H1 (cell line): ENCODE results near the gene RTN4. TPM values are rescaled to one million over a fixed set of nuclear protein-coding genes. Genes with fewer than 3 reads are reported as not detected.

Experiments used
- CTCF ChIA-PET: fragments of 300-600 bp; sonication (Branson Sonifier 250); formaldehyde crosslinking; loops from one replicate; lab custom pipeline; 2021; ENCODE audit not compliant: partially characterized antibody; lab: Charles Lee
- POLR2A ChIA-PET: fragments of 300-600 bp; sonication (Branson Sonifier 250); formaldehyde crosslinking; loops from one replicate; lab custom pipeline; 2021; ENCODE audit warnings: inconsistent platforms; ENCODE audit not compliant: partially characterized antibody; lab: Charles Lee
- DNase-seq, 2 experiments: peaks; one replicate each; pipeline versions ENCODE4 v3.0.0 to v3.0.0-alpha.2; 2010 to 2022; ENCODE audit warnings: low spot score in 2 of 2, low read depth in 1 of 2, mixed read lengths in 1 of 2
- FAIRE-seq: peaks from 2 replicates; lab custom pipeline; 2011; peaks lifted over from hg19 to GRCh38; lab: Jason Lieb, UNC
- H2AFZ ChIP-seq: 2 replicates; pipeline ENCODE4 v1.8.1; 2012; ENCODE audit warnings: low read length, inconsistent platforms
- H2AK5ac ChIP-seq: 2 replicates; pipeline ENCODE4 v1.6.1; 2013; ENCODE audit warnings: low read depth, low read length
- H2BK120ac ChIP-seq: replicated peaks from 2 replicates; pipeline ENCODE3; 2013; ENCODE audit warnings: low read depth, low read length, inconsistent platforms
- H2BK12ac ChIP-seq: 2 replicates; pipeline ENCODE4 v1.6.1; 2013; ENCODE audit warnings: low read depth, low read length
- H2BK15ac ChIP-seq: 2 replicates; pipeline ENCODE4 v1.6.1; 2013; ENCODE audit warnings: low read length
- H2BK20ac ChIP-seq: 2 replicates; pipeline ENCODE4 v1.6.1; 2013; ENCODE audit warnings: low read length
- H2BK5ac ChIP-seq: 2 replicates; pipeline ENCODE4 v1.6.1; 2013; ENCODE audit warnings: low read depth, low read length
- H3K14ac ChIP-seq: 2 replicates; pipeline ENCODE4 v1.6.1; 2013; ENCODE audit warnings: inconsistent platforms; ENCODE audit not compliant: insufficient read length
- H3K18ac ChIP-seq: 2 replicates; pipeline ENCODE4 v1.6.1; 2013; ENCODE audit warnings: low read length; ENCODE audit errors: extremely low read depth
- H3K23ac ChIP-seq: 2 replicates; pipeline ENCODE4 v1.6.1; 2013; ENCODE audit warnings: inconsistent platforms; ENCODE audit not compliant: insufficient read length
- H3K23me2 ChIP-seq: 2 replicates; pipeline ENCODE4 v1.6.1; 2013; ENCODE audit warnings: low read depth, low read length
- H3K27ac ChIP-seq: 2 replicates; pipeline ENCODE4 v1.6.1; 2011; ENCODE audit warnings: low read depth, low read length, inconsistent platforms
- H3K27me3 ChIP-seq, 4 experiments: replicated peaks in 1 of 4; 1 replicate in 1 of 4; 2 replicates in 3 of 4; pipeline versions ENCODE4 v1.6.1 to v1.8.1; 2011 to 2013; ENCODE audit warnings: low read length in 3 of 4, mild to moderate bottlenecking in 3 of 4, inconsistent platforms in 2 of 4, mixed read lengths in 2 of 4, moderate library complexity in 1 of 4; ENCODE audit not compliant: control insufficient read depth in 3 of 4, insufficient read depth in 3 of 4; ENCODE audit errors: extremely low read depth in 1 of 4
- H3K36me3 ChIP-seq, 4 experiments: 2 replicates each; pipeline versions ENCODE4 v1.6.1 to v1.8.1; 2011 to 2013; ENCODE audit warnings: mild to moderate bottlenecking in 4 of 4, low read length in 3 of 4, moderate library complexity in 2 of 4, control low read depth in 1 of 4, inconsistent platforms in 1 of 4; ENCODE audit not compliant: insufficient read depth in 4 of 4, control insufficient read depth in 2 of 4
- H3K4ac ChIP-seq: replicated peaks from 2 replicates; pipeline ENCODE3; 2013; ENCODE audit warnings: low read length, low read depth, mixed read lengths, inconsistent platforms; ENCODE audit not compliant: insufficient read length
- H3K4me1 ChIP-seq, 4 experiments: replicated peaks in 1 of 4; 1 replicate in 1 of 4; 2 replicates in 3 of 4; pipeline versions ENCODE4 v1.6.1 to v1.8.1; 2011 to 2013; ENCODE audit warnings: low read length in 3 of 4, inconsistent platforms in 2 of 4, mixed read lengths in 1 of 4; ENCODE audit not compliant: insufficient read depth in 4 of 4, control insufficient read depth in 3 of 4
- H3K4me2 ChIP-seq, 2 experiments: 2 replicates each; pipeline versions ENCODE4 v1.6.1 to v1.8.1; 2011 to 2013; ENCODE audit warnings: low read depth in 2 of 2, low read length in 2 of 2, control low read depth in 1 of 2, inconsistent platforms in 1 of 2, mild to moderate bottlenecking in 1 of 2; ENCODE audit not compliant: insufficient read depth in 1 of 2
- H3K4me3 ChIP-seq, 4 experiments: fragments of 200-600, 300-600 bp in 1 of 4; sonication (generic), shearing (Covaris generic), sonication (Bioruptor Twin) in 1 of 4; 2 replicates each; pipeline versions ENCODE4 v1.5.1 to v1.8.1; 2011 to 2016; ENCODE audit warnings: low read length in 4 of 4, low read depth in 3 of 4, control low read depth in 2 of 4, inconsistent platforms in 2 of 4, mild to moderate bottlenecking in 2 of 4, mixed read lengths in 1 of 4, moderate library complexity in 1 of 4; ENCODE audit not compliant: insufficient read depth in 2 of 4; ENCODE audit errors: extremely low read depth in 1 of 4
- H3K56ac ChIP-seq: replicated peaks from 2 replicates; pipeline ENCODE3; 2013; ENCODE audit warnings: low read depth, mild to moderate bottlenecking, mixed read lengths, low read length, inconsistent platforms; ENCODE audit not compliant: insufficient read length
- H3K79me1 ChIP-seq: 2 replicates; pipeline ENCODE4 v1.6.1; 2013; ENCODE audit warnings: low read depth, low read length, control low read depth
- H3K79me2 ChIP-seq, 2 experiments: 2 replicates each; pipeline versions ENCODE4 v1.6.1 to v1.8.1; 2012 to 2013; ENCODE audit warnings: low read length in 2 of 2, mild to moderate bottlenecking in 2 of 2, inconsistent platforms in 1 of 2; ENCODE audit not compliant: insufficient read depth in 2 of 2, control insufficient read depth in 1 of 2
- H3K9ac ChIP-seq, 4 experiments: replicated peaks in 1 of 4; 1 replicate in 1 of 4; 2 replicates in 3 of 4; pipeline versions ENCODE4 v1.6.1 to v1.8.1; 2011 to 2013; ENCODE audit warnings: low read depth in 3 of 4, low read length in 3 of 4, control low read depth in 2 of 4, mild to moderate bottlenecking in 2 of 4, moderate library complexity in 2 of 4, inconsistent platforms in 1 of 4; ENCODE audit errors: extremely low read depth in 1 of 4
- H3K9me3 ChIP-seq, 2 experiments: 2 replicates each; pipeline versions ENCODE4 v1.6.1 to v1.8.1; 2012 to 2013; ENCODE audit warnings: mild to moderate bottlenecking in 2 of 2, moderate library complexity in 2 of 2, control low read depth in 1 of 2, inconsistent platforms in 1 of 2, low read depth in 1 of 2, low read length in 1 of 2, mixed read lengths in 1 of 2; ENCODE audit not compliant: insufficient read depth in 2 of 2
- H4K20me1 ChIP-seq, 2 experiments: replicated peaks in 1 of 2; 2 replicates each; pipeline versions ENCODE3 to v1.8.1; 2011 to 2013; ENCODE audit warnings: inconsistent platforms in 2 of 2, low read length in 2 of 2, mild to moderate bottlenecking in 1 of 2; ENCODE audit not compliant: insufficient read depth in 2 of 2, control insufficient read depth in 1 of 2
- H4K5ac ChIP-seq: 2 replicates; pipeline ENCODE4 v1.6.1; 2013; ENCODE audit warnings: low read length, low read depth, mixed read lengths, inconsistent platforms; ENCODE audit not compliant: insufficient read length
- H4K8ac ChIP-seq: 2 replicates; pipeline ENCODE4 v1.8.0; 2013; ENCODE audit warnings: mild to moderate bottlenecking, moderate library complexity, low read length, inconsistent platforms; ENCODE audit not compliant: insufficient read depth; ENCODE audit errors: extremely low read depth
- H4K91ac ChIP-seq: replicated peaks from 2 replicates; pipeline ENCODE3; 2013; ENCODE audit warnings: low read length, mixed read lengths, inconsistent platforms; ENCODE audit not compliant: insufficient read length
- BACH1 ChIP-seq: IDR thresholded peaks from 2 replicates; pipeline ENCODE4 v1.6.1; 2012; ENCODE audit warnings: low read length, improper control_type of control experiment
- CTCF ChIP-seq, 3 experiments: IDR thresholded peaks; 1 replicate in 2 of 3; 2 replicates in 1 of 3; pipeline versions ENCODE4 v1.5.1 to v1.6.1; 2011; ENCODE audit warnings: low read length in 3 of 3, mild to moderate bottlenecking in 3 of 3, inconsistent platforms in 2 of 3, low read depth in 1 of 3, moderate library complexity in 1 of 3; ENCODE audit not compliant: insufficient read depth in 1 of 3; ENCODE audit errors: control extremely low read depth in 1 of 3
- HDAC6 ChIP-seq: IDR thresholded peaks from one replicate; pipeline ENCODE4 v1.7.1; 2012; ENCODE audit warnings: low read depth, mild to moderate bottlenecking, inconsistent platforms, low read length, moderate library complexity
- KDM5A ChIP-seq: fragments of 200-600 bp; IDR thresholded peaks from 2 replicates; pipeline ENCODE4 v1.7.1; 2012; ENCODE audit warnings: mild to moderate bottlenecking, low read length, inconsistent platforms, mixed read lengths
- NRF1 ChIP-seq: IDR thresholded peaks from 2 replicates; pipeline ENCODE4 v1.6.1; 2011; ENCODE audit warnings: mild to moderate bottlenecking, low read depth, low read length, improper control_type of control experiment
- RNF2 ChIP-seq: fragments of 200-900, 300-1000 bp; sonication (generic); IDR thresholded peaks from 2 replicates; pipeline ENCODE4 v1.7.1; 2016; ENCODE audit warnings: borderline replicate concordance, low read depth, mild to moderate bottlenecking, antibody characterized with exemption, low read length; ENCODE audit not compliant: poor library complexity, severe bottlenecking; ENCODE audit errors: missing control alignments
- SAP30 ChIP-seq: fragments of 300-600 bp; sonication (generic); IDR thresholded peaks from 2 replicates; pipeline ENCODE4 v1.7.1; 2012; ENCODE audit warnings: low read length, moderate library complexity, mild to moderate bottlenecking, inconsistent platforms; ENCODE audit not compliant: insufficient read depth, insufficient replicate concordance
- SP1 ChIP-seq: IDR thresholded peaks from 2 replicates; pipeline ENCODE4 v1.6.1; 2011; ENCODE audit warnings: low read depth, low read length
- SUZ12 ChIP-seq: fragments of 200-600 bp; sonication (generic); IDR thresholded peaks from 2 replicates; pipeline ENCODE4 v1.6.1; 2012; ENCODE audit warnings: mild to moderate bottlenecking, inconsistent platforms, low read length, moderate library complexity, mixed read lengths
- TCF12 ChIP-seq: IDR thresholded peaks from 2 replicates; pipeline ENCODE4 v1.6.1; 2011; ENCODE audit warnings: low read depth, mild to moderate bottlenecking, low read length
- WGBS, 2 experiments: shearing (Covaris generic) in 1 of 2; methylation state at CpG; one replicate each; pipeline versions ENCODE4 v1.1.6 to v1.1.7; 2013 to 2015; ENCODE audit warnings: low lambda C conversion rate in 2 of 2, mixed read lengths in 2 of 2, inconsistent platforms in 1 of 2, low coverage in 1 of 2, missing lambda C conversion rate in 1 of 2; ENCODE audit not compliant: insufficient replicate concordance in 2 of 2, insufficient coverage in 1 of 2, insufficient read length in 1 of 2; ENCODE audit errors: extremely low coverage in 1 of 2, missing lambda C conversion rate in 1 of 2; 5-methylcytosine and 5-hydroxymethylcytosine counted together
- polyA plus RNA-seq, 7 experiments: library from polyadenylated mRNA; depleted of rRNA in 3 of 7; stranded (reverse) in 5 of 7; unstranded in 2 of 7; fragments of >200 nt in 5 of 7; fragments of 200-250 nt in 2 of 7; gene quantifications; 1 replicate in 5 of 7; 2 replicates in 1 of 7; 4 replicates in 1 of 7; pipeline versions ENCODE4 v1.2.1 to v1.2.3, GENCODE V29; 2011 to 2013; ENCODE audit warnings: missing spikeins in 2 of 7, mixed read lengths in 2 of 7
- total RNA-seq: library from RNA; stranded (reverse); fragmentation: NEBNext Ultra II Directional; extraction: Animal tissue kit (Norgen Biotek cat#: 25700); gene quantifications from 2 replicates; pipeline ENCODE4 v1.2.1, GENCODE V29; 2021

RTN4 gene
- total and polyA plus RNA-seq, 2 of the 8 experiments (the other 6 are each of a cell fraction or from before 2014, with no cell fraction given), result 179 to 242 TPM

- Histone ChIP-seq H3K18ac (no peak overlapping the region), H4K5ac (no peak overlapping the region), H3K4ac (no peak overlapping the region), H3K27ac (no peak overlapping the region), H3K23ac (no peak overlapping the region), H2BK5ac (no peak overlapping the region), H2BK20ac (no peak overlapping the region), H4K8ac (no peak overlapping the region), H3K4me1 (peaks cover 0 to 6% (median 1%) of the 10 kb centered on the region in 4 experiments; a peak in 3 of 7 replicates), H4K20me1 (no peaks in the 10 kb centered on the region), H3K79me2 (no peaks in the 10 kb centered on the region), H3K4me3 (no peak overlapping the region), H3K14ac (no peak overlapping the region), H3K36me3 (no peaks in the 10 kb centered on the region), H4K91ac (no peak overlapping the region), H2BK12ac (no peak overlapping the region), H3K79me1 (no peaks in the 10 kb centered on the region), H3K9ac (no peak overlapping the region), H3K9me3 (no peaks in the 10 kb centered on the region), H2BK15ac (no peak overlapping the region), H2AK5ac (no peak overlapping the region), H2BK120ac (no peak overlapping the region)
- ChIA-PET CTCF (interaction anchor here (0.6 to 1.4 kb wide), 3 partner anchors 15 to 285 kb away, joined by 3 to 5 read pairs (median 4); no protein-coding TSS in a partner anchor), POLR2A (interaction anchor here (1.4 to 1.5 kb wide), 2 partner anchors 12 to 48 kb away, joined by 3 to 4 read pairs; no protein-coding TSS in a partner anchor)
- no peak for FAIRE-seq
- TF ChIP-seq SAP30 (no peak), TCF12 (no peak), SUZ12 (no peak), NRF1 (no peak), RNF2 (no peak), HDAC6 (no peak), KDM5A (no peak), BACH1 (no peak), SP1 (no peak), CTCF (IDR thresholded peaks at IDR 0.05; ENCODE audit: control extremely low read depth in 1 of 3, insufficient read depth in 1 of 3, low read depth in 1 of 3, low read length in 3 of 3) (no peak)
- TF ChIP-seq, all 59 proteins: peak for 0
- no peak overlapping the region for H2AFZ ChIP-seq
- no peak overlapping the region for H3K4me2 ChIP-seq
- WGBS, 2 experiments, result 76% methylated on average over 1 of the region's 1 CpG; no CpG with 5 or more reads in 1 of the 2 experiments
- no peak overlapping the region for H3K56ac ChIP-seq
- no peaks in the 10 kb centered on the region for H3K27me3 ChIP-seq
- no peaks in the 10 kb centered on the region for H3K23me2 ChIP-seq
- no peak for DNase-seq
Observed at GRCh38 chr2:55097082-55097460, 46.8 kb upstream of the RTN4 start.
